ENCODE data around the gene SPIRE2.

DNA sequence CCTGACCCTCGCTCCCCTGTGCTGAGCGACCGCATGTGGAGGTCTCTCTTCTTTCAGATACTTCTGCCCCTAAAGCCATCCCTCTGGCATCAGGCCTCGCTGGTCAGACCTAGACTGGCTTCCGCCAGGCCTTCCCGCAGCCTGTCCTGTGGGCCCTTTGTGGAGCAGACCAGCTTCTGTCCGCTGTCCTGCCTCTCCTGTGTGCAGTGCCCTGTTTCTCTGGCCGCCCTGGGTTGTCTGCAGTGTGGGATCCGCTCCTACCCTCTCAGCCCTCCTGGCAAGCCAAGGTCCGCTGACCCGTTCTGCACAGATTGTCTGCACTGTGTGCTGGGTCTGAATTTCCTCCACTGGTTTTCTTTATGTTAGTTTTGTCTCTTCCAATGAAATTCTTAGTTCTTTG is 68.9 kb downstream of the SPIRE2 start:
- TF ChIP-seq, protein P1, sequence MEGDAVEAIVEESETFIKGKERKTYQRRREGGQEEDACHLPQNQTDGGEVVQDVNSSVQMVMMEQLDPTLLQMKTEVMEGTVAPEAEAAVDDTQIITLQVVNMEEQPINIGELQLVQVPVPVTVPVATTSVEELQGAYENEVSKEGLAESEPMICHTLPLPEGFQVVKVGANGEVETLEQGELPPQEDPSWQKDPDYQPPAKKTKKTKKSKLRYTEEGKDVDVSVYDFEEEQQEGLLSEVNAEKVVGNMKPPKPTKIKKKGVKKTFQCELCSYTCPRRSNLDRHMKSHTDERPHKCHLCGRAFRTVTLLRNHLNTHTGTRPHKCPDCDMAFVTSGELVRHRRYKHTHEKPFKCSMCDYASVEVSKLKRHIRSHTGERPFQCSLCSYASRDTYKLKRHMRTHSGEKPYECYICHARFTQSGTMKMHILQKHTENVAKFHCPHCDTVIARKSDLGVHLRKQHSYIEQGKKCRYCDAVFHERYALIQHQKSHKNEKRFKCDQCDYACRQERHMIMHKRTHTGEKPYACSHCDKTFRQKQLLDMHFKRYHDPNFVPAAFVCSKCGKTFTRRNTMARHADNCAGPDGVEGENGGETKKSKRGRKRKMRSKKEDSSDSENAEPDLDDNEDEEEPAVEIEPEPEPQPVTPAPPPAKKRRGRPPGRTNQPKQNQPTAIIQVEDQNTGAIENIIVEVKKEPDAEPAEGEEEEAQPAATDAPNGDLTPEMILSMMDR (IDR thresholded peaks at IDR 0.05): no peak
- TF ChIP-seq EZH2 (IDR thresholded peaks at IDR 0.05; ENCODE audit: borderline replicate concordance, insufficient read depth, low read depth, low read length, poor library complexity, severe bottlenecking): no peak
